Bronchial epithelial cell (primary cell): ENCODE results near the gene LSAMP. TPM values are rescaled to one million over a fixed set of nuclear protein-coding genes. Genes with fewer than 3 reads are reported as not detected.

Experiments used
- DNase-seq: peaks from one replicate; pipeline ENCODE4 v3.0.0-alpha.2; 2010; ENCODE audit warnings: low read depth
- FAIRE-seq: peaks from 2 replicates; lab custom pipeline; 2011; peaks lifted over from hg19 to GRCh38; lab: Jason Lieb, UNC
- H3K27me3 ChIP-seq: 2 replicates; pipeline ENCODE4 v1.5.1; 2011; ENCODE audit warnings: low read length; ENCODE audit not compliant: control insufficient read depth, insufficient read depth
- H3K36me3 ChIP-seq: 2 replicates; pipeline ENCODE4 v1.5.1; 2011; ENCODE audit warnings: low read length; ENCODE audit not compliant: control insufficient read depth, insufficient read depth
- H3K4me3 ChIP-seq: 2 replicates; pipeline ENCODE4 v1.5.1; 2011; ENCODE audit warnings: mild to moderate bottlenecking, low read depth, low read length, control low read depth
- total RNA-seq: library from RNA; depleted of rRNA; stranded (reverse); fragments of >200 nt; gene quantifications from 2 replicates; pipeline ENCODE4 v1.2.1, GENCODE V29; 2014
- TF ChIP-seq, protein P1 (sequence below): IDR thresholded peaks from 2 replicates; pipeline ENCODE4 v1.5.1; 2011; ENCODE audit warnings: mild to moderate bottlenecking, moderate library complexity, low read length, control low read depth, inconsistent platforms; ENCODE audit not compliant: insufficient read depth, severe bottlenecking

Gene LSAMP
- total RNA-seq, 1 donor from 2014 or later: 0.26 TPM

DNA sequence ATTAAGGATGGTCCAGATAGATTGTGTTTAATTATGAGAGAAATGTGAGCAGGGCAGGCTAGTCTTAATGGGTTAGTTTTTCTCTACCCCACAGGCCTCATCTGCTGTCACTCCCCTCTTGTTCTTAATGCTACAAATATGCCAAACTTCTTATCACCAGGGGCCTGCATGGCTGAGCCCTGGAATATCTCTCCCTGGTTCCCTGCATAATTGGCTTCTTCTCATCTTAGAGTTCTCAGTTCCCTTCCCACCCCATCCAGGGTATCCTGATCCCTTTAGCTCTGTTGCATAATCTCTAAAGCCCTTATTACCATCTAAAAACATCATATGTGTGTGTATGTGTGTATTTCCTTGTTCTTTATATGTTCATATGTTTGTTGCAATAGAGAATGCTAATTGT lies 279.6 kb downstream of the LSAMP start:
- no peaks in the 10 kb centered on the region for H3K27me3 ChIP-seq
- H3K4me3 ChIP-seq: no peak overlapping the region
- TF ChIP-seq, protein P1, sequence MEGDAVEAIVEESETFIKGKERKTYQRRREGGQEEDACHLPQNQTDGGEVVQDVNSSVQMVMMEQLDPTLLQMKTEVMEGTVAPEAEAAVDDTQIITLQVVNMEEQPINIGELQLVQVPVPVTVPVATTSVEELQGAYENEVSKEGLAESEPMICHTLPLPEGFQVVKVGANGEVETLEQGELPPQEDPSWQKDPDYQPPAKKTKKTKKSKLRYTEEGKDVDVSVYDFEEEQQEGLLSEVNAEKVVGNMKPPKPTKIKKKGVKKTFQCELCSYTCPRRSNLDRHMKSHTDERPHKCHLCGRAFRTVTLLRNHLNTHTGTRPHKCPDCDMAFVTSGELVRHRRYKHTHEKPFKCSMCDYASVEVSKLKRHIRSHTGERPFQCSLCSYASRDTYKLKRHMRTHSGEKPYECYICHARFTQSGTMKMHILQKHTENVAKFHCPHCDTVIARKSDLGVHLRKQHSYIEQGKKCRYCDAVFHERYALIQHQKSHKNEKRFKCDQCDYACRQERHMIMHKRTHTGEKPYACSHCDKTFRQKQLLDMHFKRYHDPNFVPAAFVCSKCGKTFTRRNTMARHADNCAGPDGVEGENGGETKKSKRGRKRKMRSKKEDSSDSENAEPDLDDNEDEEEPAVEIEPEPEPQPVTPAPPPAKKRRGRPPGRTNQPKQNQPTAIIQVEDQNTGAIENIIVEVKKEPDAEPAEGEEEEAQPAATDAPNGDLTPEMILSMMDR: no peak
- H3K36me3 ChIP-seq: no peaks in the 10 kb centered on the region
- DNase-seq (no peak), FAIRE-seq (no peak)

- DNase-seq (no peak), FAIRE-seq (no peak)
- H3K27me3 ChIP-seq: no peaks in the 10 kb centered on the region
- no peak overlapping the region for H3K4me3 ChIP-seq
- H3K36me3 ChIP-seq: no peaks in the 10 kb centered on the region
- TF ChIP-seq, protein P1: no peak
Observed at GRCh38 chr3:116165135-116165534, 280.2 kb downstream of the LSAMP start.

- H3K36me3 ChIP-seq: no peaks in the 10 kb centered on the region
- no peak overlapping the region for H3K4me3 ChIP-seq
- FAIRE-seq (no peak), DNase-seq (no peak)
- TF ChIP-seq, protein P1: no peak
- no peaks in the 10 kb centered on the region for H3K27me3 ChIP-seq
Observed at GRCh38 chr3:116164039-116164438, 281.2 kb downstream of the LSAMP start.

GRCh38 chr3:116161575-116162525 lies 283.4 kb downstream of the LSAMP start:
- FAIRE-seq (no peak), DNase-seq (peak; percentile 48)
- Histone ChIP-seq H3K27me3 (no peaks in the 10 kb centered on the region), H3K4me3 (no peak overlapping the region), H3K36me3 (no peaks in the 10 kb centered on the region)
- TF ChIP-seq, protein P1: no peak

DNA sequence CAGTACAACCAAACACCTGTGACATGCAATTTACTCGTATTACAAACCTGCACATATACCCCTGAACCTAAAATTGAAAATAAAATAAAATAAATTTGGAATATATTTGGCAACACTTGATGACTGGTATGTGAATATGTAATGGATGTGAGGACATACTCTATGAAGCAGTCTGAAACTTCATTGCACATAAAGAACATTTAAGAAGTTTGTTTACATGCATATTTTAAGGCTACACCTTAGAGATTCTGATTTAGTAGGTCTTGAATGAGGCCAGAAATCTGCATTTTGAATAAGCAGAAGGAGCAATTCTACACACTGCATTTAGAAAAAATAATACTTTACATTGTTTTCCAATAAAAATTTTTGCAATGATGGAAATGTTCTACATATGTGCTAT lies 284.7 kb downstream of the LSAMP start:
- Histone ChIP-seq H3K4me3 (no peak overlapping the region), H3K36me3 (no peaks in the 10 kb centered on the region), H3K27me3 (no peaks in the 10 kb centered on the region)
- FAIRE-seq: no peak
- TF ChIP-seq, protein P1: no peak
- no peak for DNase-seq
